GM20431 (cell line): ENCODE measurements around the gene DNAH1.

Experiments
- in situ Hi-C: fragments of 300-500 bp; cut with MseI, MboI; formaldehyde crosslinking; loops from one replicate; pipeline ENCODE4 v1.15.0; 2020; ENCODE audit warnings: low sequenced_read_pairs; ENCODE audit not compliant: unreplicated experiment

Gene DNAH1

GRCh38 chr3:52398670-52399081 lies 82.6 kb downstream of the DNAH1 start:
- in situ Hi-C loops, result no loop called here

GRCh38 chr3:52399131-52399530 lies 83.0 kb downstream of the DNAH1 start:
- in situ Hi-C loops, result no loop called here

- in situ Hi-C loops, result no loop called here
Observed at GRCh38 chr3:52399593-52399992, 83.5 kb downstream of the DNAH1 start.

GRCh38 chr3:52400275-52400793 lies 84.2 kb downstream of the DNAH1 start:
- in situ Hi-C loops, result no loop called here

GRCh38 chr3:52401021-52401420 lies 84.9 kb downstream of the DNAH1 start:
- in situ Hi-C loops, result no loop called here

GRCh38 chr3:52401551-52401950 lies 85.4 kb downstream of the DNAH1 start:
- in situ Hi-C loops, result no loop called here

- in situ Hi-C loops, result no loop called here
Observed at GRCh38 chr3:52402101-52402521, 86.0 kb downstream of the DNAH1 start.

- in situ Hi-C loops, result no loop called here
Observed at GRCh38 chr3:52402706-52403270, 86.7 kb downstream of the DNAH1 start.

- in situ Hi-C loops, result no loop called here
Observed at GRCh38 chr3:52403271-52403841, 87.2 kb downstream of the DNAH1 start.

GRCh38 chr3:52403955-52404354 lies 87.8 kb downstream of the DNAH1 start:
- in situ Hi-C loops, result no loop called here

- in situ Hi-C loops, result no loop called here
Observed at GRCh38 chr3:52404391-52404790, 88.3 kb downstream of the DNAH1 start.

- in situ Hi-C loops, result no loop called here
Observed at GRCh38 chr3:52405066-52405465, 88.9 kb downstream of the DNAH1 start.

GRCh38 chr3:52405601-52406110 lies 89.5 kb downstream of the DNAH1 start:
- in situ Hi-C loops, result no loop called here

GRCh38 chr3:52406231-52406661 lies 90.1 kb downstream of the DNAH1 start:
- in situ Hi-C loops, result no loop called here

- in situ Hi-C loops, result no loop called here
Observed at GRCh38 chr3:52406791-52407510, 90.8 kb downstream of the DNAH1 start.

- in situ Hi-C loops, result no loop called here
Observed at GRCh38 chr3:52407779-52408178, 91.7 kb downstream of the DNAH1 start.

- in situ Hi-C loops, result no loop called here
Observed at GRCh38 chr3:52408466-52408865, 92.3 kb downstream of the DNAH1 start.

- in situ Hi-C loops, result no loop called here
Observed at GRCh38 chr3:52415800-52416199, 99.7 kb downstream of the DNAH1 start.

- in situ Hi-C loops, result no loop called here
Observed at GRCh38 chr3:52420388-52420787, 104.3 kb downstream of the DNAH1 start.

GRCh38 chr3:52422669-52423068 lies 106.5 kb downstream of the DNAH1 start:
- in situ Hi-C loops, result no loop called here

- in situ Hi-C loops, result no loop called here
Observed at GRCh38 chr3:52423173-52423572, 107.1 kb downstream of the DNAH1 start.
